HCT116 (cell line): Measurements from ENCODE around the gene CTU1. TPM values are rescaled to one million over a fixed set of nuclear protein-coding genes. Genes with fewer than 3 reads are reported as not detected.

Experiments used
- ATAC-seq: fragments of 200-7000 bp; cut with Tn5 transposase; 2 replicates; pipeline ENCODE4 v1.9.1; 2020; ENCODE audit warnings: mild to moderate bottlenecking, moderate library complexity
- BruUV-seq: library from RNA; stranded (reverse); fragments of 400-500 nt; replicated peaks from 2 replicates; lab custom pipeline; 2021; lab: Mats Ljungman, UMichigan
- CTCF ChIA-PET: fragments of 300-600 bp; sonication (Branson Sonifier 250); formaldehyde crosslinking; loops from one replicate; lab custom pipeline; 2021; ENCODE audit warnings: antibody characterized with exemption; lab: Charles Lee
- POLR2A ChIA-PET: fragments of 300-600, 350-600 bp; sonication (Branson Sonifier 250); formaldehyde crosslinking; loops from one replicate; lab custom pipeline; 2021; ENCODE audit warnings: antibody characterized with exemption; lab: Charles Lee
- RAD21 ChIA-PET, 2 experiments: fragments of 300-600 bp; sonication (Branson Sonifier 250); formaldehyde crosslinking; loops; one replicate each; lab custom pipeline; 2023; ENCODE audit warnings: low total read pairs in 2 of 2; ENCODE audit not compliant: uncharacterized antibody in 2 of 2, unreplicated experiment in 2 of 2, low non-redundant PET in 1 of 2; lab: Charles Lee
- DNase-seq: peaks from one replicate; pipeline ENCODE4 v3.0.0-alpha.2; 2010; ENCODE audit warnings: low read depth, low spot score
- H2AFZ ChIP-seq: fragments of 200-600 bp; shearing (Covaris generic), sonication (generic); 2 replicates; pipeline ENCODE4 v1.6.1; 2017; ENCODE audit warnings: low read depth, mixed run types, mixed read lengths, antibody characterized with exemption, low read length; ENCODE audit not compliant: poor library complexity, severe bottlenecking
- H3K27ac ChIP-seq: 2 replicates; pipeline ENCODE4 v1.5.1; 2012; ENCODE audit warnings: low read depth, low read length
- H3K27me3 ChIP-seq: fragments of 200-600 bp; sonication (generic); 2 replicates; pipeline ENCODE4 v1.6.1; 2016; ENCODE audit warnings: mixed run types, low read length, mixed read lengths; ENCODE audit not compliant: insufficient read depth
- H3K36me3 ChIP-seq, 2 experiments: fragments of 200-500 bp in 1 of 2; fragments of 200-600 bp in 1 of 2; sonication (Bioruptor generic) in 1 of 2; sonication (generic) in 1 of 2; 2 replicates each; pipeline versions ENCODE4 v1.5.1 to v1.6.1; 2014 to 2016; ENCODE audit warnings: low read length in 2 of 2, inconsistent platforms in 1 of 2, mixed read lengths in 1 of 2, mixed run types in 1 of 2; ENCODE audit not compliant: insufficient read depth in 2 of 2, control insufficient read depth in 1 of 2
- H3K4me1 ChIP-seq, 2 experiments: fragments of 200-600 bp in 1 of 2; sonication (generic) in 1 of 2; 2 replicates each; pipeline versions ENCODE4 v1.5.1 to v1.6.1; 2012 to 2017; ENCODE audit warnings: low read length in 2 of 2, inconsistent platforms in 1 of 2, mild to moderate bottlenecking in 1 of 2, mixed read lengths in 1 of 2, mixed run types in 1 of 2, moderate library complexity in 1 of 2; ENCODE audit not compliant: insufficient read depth in 2 of 2, control insufficient read depth in 1 of 2
- H3K4me2 ChIP-seq: fragments of 200-600 bp; sonication (generic); 2 replicates; pipeline ENCODE4 v1.6.1; 2017; ENCODE audit warnings: mixed run types, low read length, mixed read lengths
- H3K4me3 ChIP-seq, 2 experiments: fragments of 200-600 bp in 1 of 2; sonication (generic) in 1 of 2; replicated peaks in 1 of 2; 2 replicates each; pipeline ENCODE4 v1.5.1; 2011 to 2016; ENCODE audit warnings: low read length in 2 of 2, control low read depth in 1 of 2, low read depth in 1 of 2, mild to moderate bottlenecking in 1 of 2, mixed read lengths in 1 of 2, mixed run types in 1 of 2
- H3K79me2 ChIP-seq: fragments of 200-600 bp; sonication (generic); 2 replicates; pipeline ENCODE4 v1.6.1; 2017; ENCODE audit warnings: mild to moderate bottlenecking, mixed run types, low read length, moderate library complexity, mixed read lengths; ENCODE audit not compliant: insufficient read depth
- H3K9ac ChIP-seq: fragments of 200-600 bp; sonication (generic); 2 replicates; pipeline ENCODE4 v1.6.1; 2016; ENCODE audit warnings: low read length, mixed read lengths
- H3K9me2 ChIP-seq: fragments of 200-600 bp; sonication (generic), shearing (Covaris generic); 2 replicates; pipeline ENCODE4 v1.6.1; 2017; ENCODE audit warnings: mixed run types, mild to moderate bottlenecking, moderate library complexity; ENCODE audit not compliant: insufficient read depth
- H3K9me3 ChIP-seq, 2 experiments: fragments of 200-500 bp in 1 of 2; fragments of 200-600 bp in 1 of 2; sonication (Bioruptor generic) in 1 of 2; sonication (generic) in 1 of 2; 2 replicates each; pipeline ENCODE4 v1.6.1; 2014 to 2017; ENCODE audit warnings: low read length in 2 of 2, mixed read lengths in 2 of 2, inconsistent platforms in 1 of 2, low read depth in 1 of 2, mild to moderate bottlenecking in 1 of 2, mixed run types in 1 of 2, moderate library complexity in 1 of 2; ENCODE audit not compliant: control insufficient read depth in 1 of 2, insufficient read depth in 1 of 2
- H4K20me1 ChIP-seq: fragments of 200-600 bp; sonication (generic), shearing (Covaris generic); 2 replicates; pipeline ENCODE4 v1.6.1; 2017; ENCODE audit warnings: mixed run types, mild to moderate bottlenecking, moderate library complexity; ENCODE audit not compliant: insufficient read depth
- CBX3 ChIP-seq: IDR thresholded peaks from 2 replicates; pipeline ENCODE4 v1.6.1; 2012; ENCODE audit warnings: low read depth
- EGR1 ChIP-seq: IDR thresholded peaks from 2 replicates; pipeline ENCODE4 v1.6.1; 2012; ENCODE audit warnings: low read depth
- EZH2 ChIP-seq: fragments of 200-600 bp; sonication (generic); IDR thresholded peaks from 2 replicates; pipeline ENCODE4 v1.6.1; 2017; ENCODE audit warnings: antibody characterized with exemption, mixed run types
- FOSL1 ChIP-seq: IDR thresholded peaks from 2 replicates; pipeline ENCODE4 v1.6.1; 2012; ENCODE audit warnings: low read depth
- JUND ChIP-seq: IDR thresholded peaks from 2 replicates; pipeline ENCODE4 v1.6.1; 2012
- POLR2AphosphoS5 ChIP-seq: IDR thresholded peaks from 2 replicates; pipeline ENCODE4 v1.6.1; 2011; ENCODE audit warnings: mild to moderate bottlenecking, low read depth, low read length, moderate library complexity
- RAD21 ChIP-seq: IDR thresholded peaks from 2 replicates; pipeline ENCODE4 v1.6.1; 2012; ENCODE audit warnings: low read depth, mild to moderate bottlenecking
- SP1 ChIP-seq: IDR thresholded peaks from 2 replicates; pipeline ENCODE4 v1.6.1; 2012; ENCODE audit warnings: low read depth
- SRF ChIP-seq: IDR thresholded peaks from 2 replicates; pipeline ENCODE4 v1.6.1; 2012; ENCODE audit warnings: low read depth
- TCF7L2 ChIP-seq: IDR thresholded peaks from 2 replicates; pipeline ENCODE4 v1.7.0; 2011; ENCODE audit warnings: borderline replicate concordance, inconsistent platforms; ENCODE audit not compliant: insufficient read depth, insufficient read length; ENCODE audit errors: extremely low read depth
- YY1 ChIP-seq: IDR thresholded peaks from 2 replicates; pipeline ENCODE4 v1.6.1; 2011; ENCODE audit warnings: low read length, low read depth, moderate library complexity, mild to moderate bottlenecking; ENCODE audit not compliant: insufficient replicate concordance; ENCODE audit errors: extremely low read depth
- ZFX ChIP-seq: fragments of 450-650 bp; IDR thresholded peaks from 2 replicates; pipeline ENCODE4 v1.6.1; 2017
- intact Hi-C: fragments of 100-400 bp; cut with micrococcal nuclease; formaldehyde crosslinking; loops from 2 replicates; pipeline ENCODE4 v1.10.0; 2022
- total RNA-seq: library from RNA; stranded (reverse); gene quantifications from one replicate; pipeline ENCODE4 v1.2.1, GENCODE V29; 2021; ENCODE audit not compliant: unreplicated experiment
- TF ChIP-seq, protein P1 (sequence below): IDR thresholded peaks from 2 replicates; pipeline ENCODE4 v1.6.1; 2012

Gene CTU1
- total RNA-seq, 1 experiment from 2014 or later = 14.0 TPM

DNA sequence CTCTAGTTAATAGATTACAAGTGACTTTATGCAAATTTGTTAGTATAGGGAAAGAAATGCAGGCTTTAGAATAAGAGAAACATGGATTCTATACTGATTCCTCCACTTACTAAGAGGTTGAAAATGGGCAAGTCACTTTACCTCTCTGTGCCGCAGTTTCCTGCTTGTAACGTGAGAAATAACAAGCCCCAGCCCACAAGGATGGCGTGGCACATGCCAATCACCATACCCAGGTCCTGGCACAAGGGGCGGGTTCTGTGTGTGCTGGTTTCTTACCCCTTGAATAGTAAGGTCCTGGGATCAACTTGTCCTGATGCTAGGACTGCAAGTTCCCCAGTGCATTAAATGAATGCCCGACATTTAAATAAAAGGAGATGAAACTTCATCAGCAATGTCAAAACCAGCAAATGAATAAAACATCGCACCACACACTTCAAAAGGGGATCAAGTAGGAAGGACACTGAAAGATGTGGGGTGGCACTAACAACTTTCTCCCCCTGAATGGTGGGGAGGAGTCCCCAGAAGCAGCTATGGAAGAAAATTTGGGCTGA, 8.6 kb upstream of the CTU1 start:
- Histone ChIP-seq H3K36me3 (no peaks in the 10 kb centered on the region), H3K4me1 (peaks cover 0 to 8% of the 10 kb centered on the region in 2 experiments; a peak in 1 of 4 replicates), H2AFZ (no peak overlapping the region), H3K4me2 (no peak overlapping the region), H4K20me1 (no peaks in the 10 kb centered on the region), H3K9ac (no peak overlapping the region), H3K79me2 (no peaks in the 10 kb centered on the region), H3K27ac (no peak overlapping the region), H3K9me3 (no peaks in the 10 kb centered on the region), H3K27me3 (no peaks in the 10 kb centered on the region; the same call in 1 of the 2 replicates), H3K9me2 (no peaks in the 10 kb centered on the region)
- RAD21 ChIA-PET = no interaction called here
- ATAC-seq = no peak
- POLR2A ChIA-PET = no interaction called here
- CTCF ChIA-PET = no interaction called here
- BruUV-seq = no TSS peak
- no peak for TF ChIP-seq SP1
- TF ChIP-seq, all 23 proteins: peak for 0
- no peak overlapping the region for H3K4me3 ChIP-seq
- DNase-seq = no peak
- intact Hi-C loops = no loop called here

DNA sequence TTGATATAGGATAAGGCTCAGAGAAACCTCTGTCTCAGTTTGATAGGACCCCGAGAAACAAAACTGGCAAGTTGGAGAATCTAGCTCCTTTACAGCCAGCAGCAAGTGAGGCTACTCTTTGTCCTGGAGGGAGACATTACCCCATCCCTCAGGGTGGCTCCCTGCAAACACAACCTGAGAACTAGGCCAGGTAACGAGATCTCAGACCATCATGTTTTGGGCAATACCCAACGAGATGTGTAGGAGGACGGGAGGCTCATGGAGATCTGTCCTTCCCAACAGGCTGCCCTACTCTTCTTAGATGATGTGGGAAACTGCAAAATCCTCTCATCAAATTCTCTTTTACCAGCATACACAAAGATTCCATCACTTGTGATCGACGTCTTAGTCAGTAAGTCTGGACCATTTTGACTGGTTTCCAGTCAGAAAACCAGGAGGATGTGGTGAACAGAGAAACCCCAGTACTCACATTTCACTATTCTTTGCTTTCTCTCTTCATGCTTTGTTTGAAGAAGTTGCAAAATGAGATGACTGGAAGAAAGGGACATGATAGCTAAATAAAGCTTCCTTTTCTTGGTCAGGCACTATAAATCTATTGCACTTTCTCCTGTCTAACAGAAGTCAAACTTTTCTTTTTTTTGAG, 6.0 kb upstream of the CTU1 start:
- Histone ChIP-seq H3K36me3 (no peaks in the 10 kb centered on the region), H3K4me2 (no peak overlapping the region), H3K79me2 (no peaks in the 10 kb centered on the region), H3K4me3 (no peak overlapping the region), H3K9ac (no peak overlapping the region), H3K9me3 (no peaks in the 10 kb centered on the region), H3K27ac (no peak overlapping the region), H4K20me1 (no peaks in the 10 kb centered on the region), H2AFZ (no peak overlapping the region), H3K27me3 (no peaks in the 10 kb centered on the region; the same call in 1 of the 2 replicates), H3K9me2 (no peaks in the 10 kb centered on the region), H3K4me1 (peaks cover 9 to 25% of the 10 kb centered on the region in 2 experiments; a peak in 3 of 4 replicates)
- ATAC-seq (no peak), DNase-seq (no peak)
- POLR2A ChIA-PET = no interaction called here
- CTCF ChIA-PET = no interaction called here
- RAD21 ChIA-PET = no interaction called here
- BruUV-seq = no TSS peak
- intact Hi-C loops = no loop called here
- TF ChIP-seq SP1 = no peak
- TF ChIP-seq EGR1 = no peak
- no peak for TF ChIP-seq CBX3
- TF ChIP-seq SRF = no peak
- TF ChIP-seq ZFX = no peak
- no peak for TF ChIP-seq POLR2AphosphoS5
- TF ChIP-seq RAD21 = no peak
- no peak for TF ChIP-seq EZH2
- TF ChIP-seq JUND = no peak
- no peak for TF ChIP-seq FOSL1
- TF ChIP-seq, protein P1, sequence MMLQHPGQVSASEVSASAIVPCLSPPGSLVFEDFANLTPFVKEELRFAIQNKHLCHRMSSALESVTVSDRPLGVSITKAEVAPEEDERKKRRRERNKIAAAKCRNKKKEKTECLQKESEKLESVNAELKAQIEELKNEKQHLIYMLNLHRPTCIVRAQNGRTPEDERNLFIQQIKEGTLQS = no peak
- TF ChIP-seq TCF7L2 = no peak
- no peak for TF ChIP-seq YY1
